GM18499 (cell line): ENCODE results near the gene MYBPH.

Experiments used
- ATAC-seq: cut with Tn5 transposase; IDR thresholded peaks from one replicate; pipeline ENCODE4 v1.9.1; 2021; ENCODE audit warnings: moderate number of reproducible peaks; ENCODE audit not compliant: insufficient read depth, unreplicated experiment

Gene MYBPH

GRCh38 chr1:203175237-203175826, at the start of gene MYBPH:
MYBPH (minus strand) TSS chr1:203175826; CDS start chr1:203175755, 71 bp downstream.
- no peak for ATAC-seq

- no peak for ATAC-seq
Observed at GRCh38 chr1:203225071-203225470, 49.4 kb upstream of the MYBPH start.

- no peak for ATAC-seq
Observed at GRCh38 chr1:203223012-203223775, 47.6 kb upstream of the MYBPH start.

GRCh38 chr1:203219934-203220333, 44.3 kb upstream of the MYBPH start:
- ATAC-seq = no peak

GRCh38 chr1:203219171-203219570, 43.5 kb upstream of the MYBPH start:
- no peak for ATAC-seq

- ATAC-seq = no peak
Observed at GRCh38 chr1:203217668-203218067, 42.0 kb upstream of the MYBPH start.

GRCh38 chr1:203217139-203217655, 41.6 kb upstream of the MYBPH start:
- no peak for ATAC-seq

GRCh38 chr1:203216274-203217138, 40.9 kb upstream of the MYBPH start:
- ATAC-seq = no peak

GRCh38 chr1:203215573-203215972, 39.9 kb upstream of the MYBPH start:
- ATAC-seq = no peak

- ATAC-seq = no peak
Observed at GRCh38 chr1:203214871-203215270, 39.2 kb upstream of the MYBPH start.

GRCh38 chr1:203213126-203213525, 37.5 kb upstream of the MYBPH start:
- ATAC-seq = no peak

GRCh38 chr1:203211812-203212211, 36.2 kb upstream of the MYBPH start:
- no peak for ATAC-seq

GRCh38 chr1:203210988-203211387, 35.4 kb upstream of the MYBPH start:
- ATAC-seq = no peak

GRCh38 chr1:203210350-203210749, 34.7 kb upstream of the MYBPH start:
- ATAC-seq = no peak

GRCh38 chr1:203208181-203208580, 32.6 kb upstream of the MYBPH start:
- ATAC-seq = no peak

- no peak for ATAC-seq
Observed at GRCh38 chr1:203207751-203208150, 32.1 kb upstream of the MYBPH start.

GRCh38 chr1:203206129-203206687, 30.6 kb upstream of the MYBPH start:
- no peak for ATAC-seq

- no peak for ATAC-seq
Observed at GRCh38 chr1:203204756-203205155, 29.1 kb upstream of the MYBPH start.

- no peak for ATAC-seq
Observed at GRCh38 chr1:203202431-203203245, 27.0 kb upstream of the MYBPH start.
